Measurements from ENCODE around the gene SYNPO2.

DNA sequence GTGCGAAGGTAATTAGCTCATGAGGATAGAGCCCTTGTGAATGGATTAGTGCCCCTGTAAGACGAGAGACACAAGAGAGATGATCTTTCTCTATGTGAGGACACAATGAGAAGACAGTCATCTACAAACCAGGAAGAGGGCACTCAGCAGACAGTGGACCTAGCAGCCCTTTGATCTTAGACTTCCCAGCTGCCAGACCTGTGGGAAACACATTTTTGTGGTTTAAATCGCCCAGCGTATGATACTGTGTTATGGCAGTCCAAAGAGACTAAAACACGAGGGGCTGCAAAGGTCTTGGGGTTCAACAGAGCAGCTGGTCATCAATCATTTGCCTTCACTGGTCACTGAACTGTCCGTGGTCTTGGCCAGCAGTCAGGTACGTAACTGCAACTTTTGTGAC is 9.2 kb upstream of the SYNPO2 start:
- TF ChIP-seq POLR2AphosphoS5 (IDR thresholded peaks at IDR 0.05; ENCODE audit: low read depth, low read length) (no peak), POLR2A (IDR thresholded peaks at IDR 0.05; ENCODE audit: low read depth, low read length) (no peak)
